Muscle layer of duodenum (tissue), 2 donors: ENCODE data around the gene GALNTL6.
"Not testable (repeated sequence)": the region's sequence is repeated elsewhere in the genome, so short reads cannot be mapped to it uniquely, and the experiment has no call there.

Source experiments
- H3K27ac ChIP-seq: one replicate; pipeline ENCODE4 v1.7.0; 2013; ENCODE audit warnings: mild to moderate bottlenecking, low read length
- H3K27me3 ChIP-seq: one replicate; pipeline ENCODE4 v1.7.0; 2013; ENCODE audit warnings: low read depth, mild to moderate bottlenecking, control low read depth, low read length
- H3K36me3 ChIP-seq, 2 donors: one replicate each; pipeline ENCODE4 v1.7.0; 2013; ENCODE audit warnings: low read length in 2 of 2, control low read depth in 1 of 2, mild to moderate bottlenecking in 1 of 2; ENCODE audit not compliant: insufficient read depth in 2 of 2, control insufficient read depth in 1 of 2
- H3K4me1 ChIP-seq, 2 donors: one replicate each; pipeline ENCODE4 v1.7.0; 2013; ENCODE audit warnings: low read length in 2 of 2, mild to moderate bottlenecking in 2 of 2, control low read depth in 1 of 2, moderate library complexity in 1 of 2; ENCODE audit not compliant: insufficient read depth in 2 of 2, control insufficient read depth in 1 of 2
- H3K4me3 ChIP-seq, 2 donors: one replicate each; pipeline ENCODE4 v1.7.0; 2013; ENCODE audit warnings: low read length in 2 of 2, low read depth in 1 of 2, mild to moderate bottlenecking in 1 of 2
- H3K9me3 ChIP-seq, 2 donors: one replicate each; pipeline ENCODE4 v1.7.0; 2013; ENCODE audit warnings: low read length in 2 of 2, control low read depth in 1 of 2, mild to moderate bottlenecking in 1 of 2; ENCODE audit not compliant: control insufficient read depth in 1 of 2
- donor health status: healthy.

GALNTL6 gene

GRCh38 chr4:173012608-173013007, 1199.4 kb downstream of the GALNTL6 start:
- Histone ChIP-seq H3K9me3 (no peaks in the 10 kb centered on the region), H3K27ac (no peak overlapping the region), H3K27me3 (no peaks in the 10 kb centered on the region)

GRCh38 chr4:173013232-173013930, 1200.2 kb downstream of the GALNTL6 start:
- H3K27ac ChIP-seq = no peak overlapping the region
- H3K9me3 ChIP-seq = no peaks in the 10 kb centered on the region
- H3K4me3 ChIP-seq = no peak overlapping the region
- H3K36me3 ChIP-seq = no peaks in the 10 kb centered on the region
- no peaks in the 10 kb centered on the region for H3K4me1 ChIP-seq
- H3K27me3 ChIP-seq = no peaks in the 10 kb centered on the region

More at GRCh38 chr4:173012608-173013007, 1199.4 kb downstream of the GALNTL6 start:
- no peaks in the 10 kb centered on the region for H3K4me1 ChIP-seq
- no peaks in the 10 kb centered on the region for H3K36me3 ChIP-seq
- no peak overlapping the region for H3K4me3 ChIP-seq

- H3K4me1 ChIP-seq = no peaks in the 10 kb centered on the region
- no peaks in the 10 kb centered on the region for H3K36me3 ChIP-seq
- no peaks in the 10 kb centered on the region for H3K27me3 ChIP-seq
- no peaks in the 10 kb centered on the region for H3K9me3 ChIP-seq
- H3K4me3 ChIP-seq = no peak overlapping the region
- H3K27ac ChIP-seq = no peak overlapping the region
Observed at GRCh38 chr4:173014113-173014558, 1200.9 kb downstream of the GALNTL6 start.

- Histone ChIP-seq H3K4me3 (no peak overlapping the region), H3K9me3 (no peaks in the 10 kb centered on the region), H3K36me3 (no peaks in the 10 kb centered on the region), H3K27me3 (no peaks in the 10 kb centered on the region), H3K4me1 (no peaks in the 10 kb centered on the region), H3K27ac (no peak overlapping the region)
Observed at GRCh38 chr4:173014836-173015235, 1201.6 kb downstream of the GALNTL6 start.

GRCh38 chr4:173017802-173018201, 1204.6 kb downstream of the GALNTL6 start:
- Histone ChIP-seq H3K4me3 (no peak overlapping the region), H3K9me3 (no peaks in the 10 kb centered on the region), H3K27me3 (no peaks in the 10 kb centered on the region), H3K27ac (no peak overlapping the region), H3K36me3 (no peaks in the 10 kb centered on the region), H3K4me1 (no peaks in the 10 kb centered on the region)

GRCh38 chr4:173018446-173018845, 1205.2 kb downstream of the GALNTL6 start:
- Histone ChIP-seq H3K27me3 (no peaks in the 10 kb centered on the region), H3K9me3 (no peaks in the 10 kb centered on the region), H3K36me3 (no peaks in the 10 kb centered on the region), H3K4me1 (no peaks in the 10 kb centered on the region), H3K27ac (no peak overlapping the region), H3K4me3 (no peak overlapping the region)

- Histone ChIP-seq H3K4me3 (no peak overlapping the region), H3K27me3 (no peaks in the 10 kb centered on the region), H3K36me3 (no peaks in the 10 kb centered on the region), H3K27ac (no peak overlapping the region), H3K4me1 (no peaks in the 10 kb centered on the region), H3K9me3 (no peaks in the 10 kb centered on the region)
Observed at GRCh38 chr4:173019664-173020063, 1206.5 kb downstream of the GALNTL6 start.

- not testable (repeated sequence) for H3K27ac ChIP-seq, H3K9me3 ChIP-seq, H3K27me3 ChIP-seq, H3K36me3 ChIP-seq, H3K4me1 ChIP-seq, H3K4me3 ChIP-seq
Observed at GRCh38 chr4:173021746-173022573, 1208.8 kb downstream of the GALNTL6 start.

- Histone ChIP-seq H3K36me3 (no peaks in the 10 kb centered on the region), H3K9me3 (no peaks in the 10 kb centered on the region), H3K4me3 (no peak overlapping the region), H3K27ac (no peak overlapping the region), H3K27me3 (no peaks in the 10 kb centered on the region), H3K4me1 (no peaks in the 10 kb centered on the region)
Observed at GRCh38 chr4:173024203-173024602, 1211.0 kb downstream of the GALNTL6 start.

- Histone ChIP-seq H3K27ac (no peak overlapping the region), H3K36me3 (no peaks in the 10 kb centered on the region), H3K4me1 (no peaks in the 10 kb centered on the region), H3K4me3 (no peak overlapping the region), H3K27me3 (no peaks in the 10 kb centered on the region), H3K9me3 (no peaks in the 10 kb centered on the region)
Observed at GRCh38 chr4:173025131-173025530, 1211.9 kb downstream of the GALNTL6 start.

- Histone ChIP-seq H3K36me3 (no peaks in the 10 kb centered on the region), H3K27ac (no peak overlapping the region), H3K4me3 (no peak overlapping the region), H3K4me1 (peaks cover 0 to 18% of the 10 kb centered on the region in 2 donors), H3K27me3 (no peaks in the 10 kb centered on the region), H3K9me3 (no peaks in the 10 kb centered on the region)
Observed at GRCh38 chr4:173037242-173037641, 1224.0 kb downstream of the GALNTL6 start.
